Stimulated activated CD8-positive, alpha-beta memory T cell treated with anti-CD3 and anti-CD28 coated beads, Interleukin-15, amount 100 ng/mL, for 48 hours (primary cell): ENCODE data around the gene GJD2.

Experiments used
- DNase-seq, 2 donors: peaks; one replicate each; pipeline ENCODE4 v3.0.0-alpha.2; 2020; ENCODE audit warnings: low read depth in 2 of 2

The GJD2 gene

GRCh38 chr15:34773013-34773412 lies 18.2 kb upstream of the GJD2 start:
- no peak for DNase-seq

GRCh38 chr15:34772312-34772711 lies 17.5 kb upstream of the GJD2 start:
- no peak for DNase-seq

- no peak for DNase-seq
These were observed 14.9 kb upstream of the GJD2 start for GRCh38 chr15:34769711-34770110.

- no peak for DNase-seq
These were observed 13.7 kb upstream of the GJD2 start for GRCh38 chr15:34768530-34768929.

- DNase-seq = no peak
These were observed 10.9 kb upstream of the GJD2 start for GRCh38 chr15:34765741-34766140.

- no peak for DNase-seq
These were observed 6.1 kb upstream of the GJD2 start for GRCh38 chr15:34760909-34761308.

- DNase-seq = no peak
These were observed 5.2 kb upstream of the GJD2 start for GRCh38 chr15:34759992-34760391.

- no peak for DNase-seq
These were observed 4.5 kb upstream of the GJD2 start for GRCh38 chr15:34759347-34759746.

GRCh38 chr15:34757262-34757661 lies 2.5 kb upstream of the GJD2 start:
- DNase-seq = no peak

GRCh38 chr15:34755419-34755773 lies 598 bp upstream of the GJD2 start:
- DNase-seq = no peak

- no peak for DNase-seq
These were observed 612 bp downstream of the GJD2 start for GRCh38 chr15:34754171-34754601.

GRCh38 chr15:34753236-34753894 lies 1.4 kb downstream of the GJD2 start:
- no peak for DNase-seq

- DNase-seq = no peak
These were observed 5.1 kb downstream of the GJD2 start for GRCh38 chr15:34749691-34750090.

- no peak for DNase-seq
These were observed 15.5 kb downstream of the GJD2 start for GRCh38 chr15:34739346-34739745.

- no peak for DNase-seq
These were observed 16.8 kb downstream of the GJD2 start for GRCh38 chr15:34738002-34738401.

- DNase-seq = no peak
These were observed 17.3 kb downstream of the GJD2 start for GRCh38 chr15:34737477-34737876.

GRCh38 chr15:34734303-34734702 lies 20.5 kb downstream of the GJD2 start:
- DNase-seq = no peak

GRCh38 chr15:34733621-34734020 lies 21.2 kb downstream of the GJD2 start:
- DNase-seq = no peak

GRCh38 chr15:34732430-34732829 lies 22.4 kb downstream of the GJD2 start:
- no peak for DNase-seq

- DNase-seq = no peak
These were observed 24.1 kb downstream of the GJD2 start for GRCh38 chr15:34730701-34731100.

GRCh38 chr15:34729886-34730285 lies 24.9 kb downstream of the GJD2 start:
- no peak for DNase-seq

GRCh38 chr15:34729056-34729455 lies 25.7 kb downstream of the GJD2 start:
- DNase-seq = no peak

GRCh38 chr15:34726406-34727100 lies 28.2 kb downstream of the GJD2 start:
- no peak for DNase-seq

- no peak for DNase-seq
These were observed 29.2 kb downstream of the GJD2 start for GRCh38 chr15:34725556-34725955.
